ENCODE data around the gene CCDC148. TPM values are rescaled to one million over a fixed set of nuclear protein-coding genes. Genes with fewer than 3 reads are reported as not detected.

Gene CCDC148
- total and polyA plus RNA-seq, 2 donors (not counting 1 experiment from before 2014, with no cell fraction given) = not detected

DNA sequence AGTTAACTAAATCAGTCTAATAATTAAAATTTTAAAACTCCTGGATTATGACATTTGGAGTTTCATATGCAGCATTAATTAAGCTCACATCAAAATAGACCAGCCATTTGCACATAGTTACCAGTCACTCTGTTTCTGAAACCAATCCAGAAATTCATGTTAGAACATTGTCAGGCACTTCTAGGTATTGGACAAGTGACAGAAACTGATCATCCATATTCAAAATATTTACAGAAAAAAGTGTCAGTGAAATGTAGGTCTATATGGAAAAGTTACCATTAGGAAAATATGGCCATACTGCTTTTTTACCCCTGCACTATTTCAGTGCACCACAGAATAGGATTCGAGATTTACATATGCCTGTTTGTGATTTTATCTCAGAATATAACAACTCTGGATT is 321.5 kb downstream of the CCDC148 start:
- H3K4me1 Mint-ChIP-seq = no peaks in the 10 kb centered on the region
- ChIA-PET CTCF (no interaction called here), POLR2A (no interaction called here)
- no peak for DNase-seq
- intact Hi-C loops (cut with micrococcal nuclease) = no loop called here
- no peaks in the 10 kb centered on the region for H3K79me2 ChIP-seq (ENCODE audit: control insufficient read depth, insufficient read depth, low read length)
- H3K9me3 Mint-ChIP-seq (ENCODE audit: insufficient read depth) = no peaks in the 10 kb centered on the region
- H3K27me3 Mint-ChIP-seq = peaks cover 12% of the 10 kb centered on the region
- ATAC-seq (ENCODE audit: low read depth) = no peak
- WGBS (ENCODE audit: insufficient coverage) = no CpG with 5 or more reads among the region's 1 CpG
- H3K27me3 ChIP-seq (replicated peaks in 1 of 4; ENCODE audit: control extremely low read depth in 1 of 4, control insufficient read depth in 3 of 4, insufficient read depth in 4 of 4, low read length in 3 of 4) = no peaks in the 10 kb centered on the region
- H3K4me3 ChIP-seq (ENCODE audit: control extremely low read depth in 1 of 5, extremely low read depth in 1 of 5, insufficient read depth in 1 of 5, low read depth in 2 of 5, low read length in 4 of 5) = no peak overlapping the region
- no peak overlapping the region for H3K27ac Mint-ChIP-seq
- H3K27ac ChIP-seq (ENCODE audit: low read length in 2 of 2) = no peak overlapping the region
- no peak overlapping the region for H3K4me3 Mint-ChIP-seq
- TF ChIP-seq, protein P1, sequence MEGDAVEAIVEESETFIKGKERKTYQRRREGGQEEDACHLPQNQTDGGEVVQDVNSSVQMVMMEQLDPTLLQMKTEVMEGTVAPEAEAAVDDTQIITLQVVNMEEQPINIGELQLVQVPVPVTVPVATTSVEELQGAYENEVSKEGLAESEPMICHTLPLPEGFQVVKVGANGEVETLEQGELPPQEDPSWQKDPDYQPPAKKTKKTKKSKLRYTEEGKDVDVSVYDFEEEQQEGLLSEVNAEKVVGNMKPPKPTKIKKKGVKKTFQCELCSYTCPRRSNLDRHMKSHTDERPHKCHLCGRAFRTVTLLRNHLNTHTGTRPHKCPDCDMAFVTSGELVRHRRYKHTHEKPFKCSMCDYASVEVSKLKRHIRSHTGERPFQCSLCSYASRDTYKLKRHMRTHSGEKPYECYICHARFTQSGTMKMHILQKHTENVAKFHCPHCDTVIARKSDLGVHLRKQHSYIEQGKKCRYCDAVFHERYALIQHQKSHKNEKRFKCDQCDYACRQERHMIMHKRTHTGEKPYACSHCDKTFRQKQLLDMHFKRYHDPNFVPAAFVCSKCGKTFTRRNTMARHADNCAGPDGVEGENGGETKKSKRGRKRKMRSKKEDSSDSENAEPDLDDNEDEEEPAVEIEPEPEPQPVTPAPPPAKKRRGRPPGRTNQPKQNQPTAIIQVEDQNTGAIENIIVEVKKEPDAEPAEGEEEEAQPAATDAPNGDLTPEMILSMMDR (IDR thresholded peaks at IDR 0.05) = no peak
- TF ChIP-seq EZH2 (IDR thresholded peaks at IDR 0.05; ENCODE audit: borderline replicate concordance, insufficient read depth, low read depth, low read length, poor library complexity, severe bottlenecking) = no peak
- no peak overlapping the region for H2AFZ ChIP-seq (ENCODE audit: insufficient read depth, low read depth, low read length, poor library complexity, severe bottlenecking)
- H3K4me2 ChIP-seq (replicated peaks; ENCODE audit: low read depth, low read length, poor library complexity, severe bottlenecking) = no peak overlapping the region
- no peaks in the 10 kb centered on the region for H3K9me3 ChIP-seq (ENCODE audit: control extremely low read depth in 1 of 3, control insufficient read depth in 2 of 3, insufficient read depth in 1 of 3, low read length in 2 of 3)
- H3K36me3 ChIP-seq (replicated peaks in 1 of 2; ENCODE audit: control extremely low read depth in 1 of 2, control insufficient read depth in 1 of 2, extremely low read depth in 1 of 2, insufficient read depth in 2 of 2, low read length in 1 of 2) = no peaks in the 10 kb centered on the region
- no peaks in the 10 kb centered on the region for H4K20me1 ChIP-seq (ENCODE audit: control insufficient read depth, insufficient read depth, low read length, poor library complexity, severe bottlenecking)
- no peaks in the 10 kb centered on the region for H3K4me1 ChIP-seq (ENCODE audit: control insufficient read depth in 2 of 2, insufficient read depth in 2 of 2, low read length in 2 of 2)
- H3K9ac ChIP-seq (ENCODE audit: low read length) = no peak overlapping the region

DNA sequence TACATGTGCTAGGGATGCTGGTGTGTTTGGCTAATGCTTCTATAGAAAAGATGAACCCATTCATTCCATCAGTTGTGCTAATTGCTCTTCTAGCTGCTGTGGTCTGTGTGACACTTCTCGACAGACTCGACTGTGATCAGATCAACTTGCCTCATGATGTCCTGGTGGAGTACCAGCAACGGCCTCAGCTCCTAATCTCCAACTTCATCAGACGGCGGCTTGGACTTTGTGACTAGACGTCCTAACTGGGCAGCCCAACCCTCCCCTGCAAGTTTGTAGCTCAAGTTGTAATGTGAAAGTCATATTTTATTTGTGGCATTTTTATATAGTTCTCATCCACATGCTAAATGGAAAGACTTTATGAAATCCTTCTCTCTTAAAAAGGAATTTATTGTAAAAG is 321.9 kb downstream of the CCDC148 start:
- TF ChIP-seq, protein P1 (IDR thresholded peaks at IDR 0.05) = no peak
- TF ChIP-seq EZH2 (IDR thresholded peaks at IDR 0.05; ENCODE audit: borderline replicate concordance, insufficient read depth, low read depth, low read length, poor library complexity, severe bottlenecking) = no peak
- no peaks in the 10 kb centered on the region for H3K27me3 ChIP-seq (replicated peaks in 1 of 4; ENCODE audit: control extremely low read depth in 1 of 4, control insufficient read depth in 3 of 4, insufficient read depth in 4 of 4, low read length in 3 of 4)
- POLR2A ChIA-PET = no interaction called here
- no peak overlapping the region for H3K27ac Mint-ChIP-seq
- peaks cover 12% of the 10 kb centered on the region for H3K27me3 Mint-ChIP-seq
- H3K4me3 Mint-ChIP-seq = no peak overlapping the region
- H3K4me1 Mint-ChIP-seq = no peaks in the 10 kb centered on the region
- H4K20me1 ChIP-seq (ENCODE audit: control insufficient read depth, insufficient read depth, low read length, poor library complexity, severe bottlenecking) = no peaks in the 10 kb centered on the region
- no peak overlapping the region for H3K27ac ChIP-seq (ENCODE audit: low read length in 2 of 2)
- no peaks in the 10 kb centered on the region for H3K9me3 ChIP-seq (ENCODE audit: control extremely low read depth in 1 of 3, control insufficient read depth in 2 of 3, insufficient read depth in 1 of 3, low read length in 2 of 3)
- H3K4me2 ChIP-seq (replicated peaks; ENCODE audit: low read depth, low read length, poor library complexity, severe bottlenecking) = no peak overlapping the region
- CTCF ChIA-PET = no interaction called here
- WGBS (ENCODE audit: insufficient coverage) = 87% methylated on average over 2 of the region's 6 CpGs
- H3K9ac ChIP-seq (ENCODE audit: low read length) = no peak overlapping the region
- no peak overlapping the region for H2AFZ ChIP-seq (ENCODE audit: insufficient read depth, low read depth, low read length, poor library complexity, severe bottlenecking)
- H3K79me2 ChIP-seq (ENCODE audit: control insufficient read depth, insufficient read depth, low read length) = no peaks in the 10 kb centered on the region
- no peak for DNase-seq
- no peak overlapping the region for H3K4me3 ChIP-seq (ENCODE audit: control extremely low read depth in 1 of 5, extremely low read depth in 1 of 5, insufficient read depth in 1 of 5, low read depth in 2 of 5, low read length in 4 of 5)
- intact Hi-C loops (cut with micrococcal nuclease) = no loop called here
- no peak for ATAC-seq (ENCODE audit: low read depth)
- H3K9me3 Mint-ChIP-seq (ENCODE audit: insufficient read depth) = no peaks in the 10 kb centered on the region
- H3K4me1 ChIP-seq (ENCODE audit: control insufficient read depth in 2 of 2, insufficient read depth in 2 of 2, low read length in 2 of 2) = no peaks in the 10 kb centered on the region
- no peaks in the 10 kb centered on the region for H3K36me3 ChIP-seq (replicated peaks in 1 of 2; ENCODE audit: control extremely low read depth in 1 of 2, control insufficient read depth in 1 of 2, extremely low read depth in 1 of 2, insufficient read depth in 2 of 2, low read length in 1 of 2)
